ENCODE data around the gene MED12L.
A peak's percentile ranks its signal among the peaks of the same experiment; 100 is the strongest.

MED12L gene

DNA sequence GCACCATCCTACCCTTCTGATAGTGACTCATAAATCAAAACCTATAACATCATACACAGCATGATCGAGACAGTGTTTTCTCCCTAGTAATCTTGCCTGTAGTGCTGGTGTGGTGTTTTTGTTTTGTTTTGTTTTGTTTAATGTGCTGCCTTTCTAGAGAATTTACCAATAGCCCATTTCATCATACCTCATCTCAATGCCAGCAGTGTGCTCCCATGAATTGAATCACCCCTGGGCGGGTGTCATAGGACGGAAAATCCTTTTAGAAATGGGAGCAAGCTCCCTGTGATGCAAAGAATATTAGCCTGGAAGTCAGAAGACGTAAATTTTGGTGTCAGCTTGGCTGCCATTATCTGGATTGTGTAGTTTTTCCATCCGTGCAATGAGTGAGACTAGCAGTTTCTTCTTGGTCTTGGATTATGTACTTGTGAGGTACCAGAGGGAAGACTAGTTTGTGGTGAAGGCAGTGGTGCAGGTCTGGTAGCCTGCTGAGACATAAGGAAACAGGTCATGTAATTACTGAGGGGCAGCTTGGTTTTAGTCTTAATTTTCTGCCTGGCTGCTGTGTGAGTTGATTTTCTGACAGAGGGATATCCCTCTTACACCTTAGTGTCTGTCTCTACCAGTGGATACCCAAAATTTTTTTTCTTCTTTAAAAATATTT, 345.5 kb downstream of the MED12L start:
- no peak for DNase-seq

DNA sequence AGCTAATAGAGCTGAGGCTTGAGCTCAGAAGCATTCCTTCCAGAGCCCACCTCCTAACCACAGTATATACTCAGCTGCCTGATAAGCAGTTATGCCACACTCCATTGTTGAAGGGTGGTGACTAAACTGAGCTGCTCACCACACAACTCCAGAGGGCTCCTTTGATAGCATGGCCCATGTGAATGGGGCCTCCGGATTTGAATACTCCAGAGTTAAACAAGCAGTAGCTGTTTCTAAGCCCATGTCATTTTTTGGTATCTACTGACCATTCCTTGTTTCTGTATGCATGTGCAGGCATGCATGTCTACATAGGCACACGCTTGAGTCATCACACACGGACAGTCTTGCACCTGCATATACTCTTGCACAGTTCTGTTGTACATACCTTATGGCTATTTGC, 346.5 kb downstream of the MED12L start:
- DNase-seq, result peak in 1 of 2 donors; percentile 18

DNA sequence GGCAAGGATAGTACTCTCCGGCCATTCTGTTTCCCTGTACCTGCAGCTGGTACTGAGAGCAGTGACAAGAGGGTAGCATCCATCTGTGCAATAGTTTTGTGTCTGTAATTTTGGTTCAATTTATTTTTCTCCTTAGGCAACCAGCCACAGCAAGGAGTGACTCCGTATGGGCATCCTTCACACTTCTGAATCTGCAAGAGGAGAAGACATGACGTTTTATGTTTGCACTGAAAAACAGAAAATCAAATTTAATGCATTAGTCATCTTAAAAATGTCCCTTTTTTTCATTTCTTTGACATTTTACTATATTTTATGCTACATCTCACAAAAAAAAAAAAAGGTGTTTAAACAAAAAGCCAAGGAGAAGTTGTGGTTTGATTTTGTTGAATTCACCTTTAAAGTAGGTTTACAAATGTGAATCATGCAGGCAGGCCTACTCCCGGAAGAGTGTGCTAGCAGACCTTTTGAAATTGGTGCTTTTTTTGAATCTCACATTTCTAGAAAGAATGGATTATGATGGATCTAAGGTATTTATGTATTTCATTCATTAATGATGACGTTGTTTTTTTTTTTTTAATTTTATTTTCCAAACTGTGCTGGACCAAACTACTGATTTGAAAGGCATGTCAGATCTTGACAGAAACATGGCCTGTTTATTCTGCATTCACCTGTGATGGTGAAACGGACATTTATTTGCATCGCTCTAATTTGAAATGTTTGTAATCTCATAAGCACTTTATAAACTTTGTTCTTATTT, 347.3 kb downstream of the MED12L start:
- no peak for DNase-seq

DNA sequence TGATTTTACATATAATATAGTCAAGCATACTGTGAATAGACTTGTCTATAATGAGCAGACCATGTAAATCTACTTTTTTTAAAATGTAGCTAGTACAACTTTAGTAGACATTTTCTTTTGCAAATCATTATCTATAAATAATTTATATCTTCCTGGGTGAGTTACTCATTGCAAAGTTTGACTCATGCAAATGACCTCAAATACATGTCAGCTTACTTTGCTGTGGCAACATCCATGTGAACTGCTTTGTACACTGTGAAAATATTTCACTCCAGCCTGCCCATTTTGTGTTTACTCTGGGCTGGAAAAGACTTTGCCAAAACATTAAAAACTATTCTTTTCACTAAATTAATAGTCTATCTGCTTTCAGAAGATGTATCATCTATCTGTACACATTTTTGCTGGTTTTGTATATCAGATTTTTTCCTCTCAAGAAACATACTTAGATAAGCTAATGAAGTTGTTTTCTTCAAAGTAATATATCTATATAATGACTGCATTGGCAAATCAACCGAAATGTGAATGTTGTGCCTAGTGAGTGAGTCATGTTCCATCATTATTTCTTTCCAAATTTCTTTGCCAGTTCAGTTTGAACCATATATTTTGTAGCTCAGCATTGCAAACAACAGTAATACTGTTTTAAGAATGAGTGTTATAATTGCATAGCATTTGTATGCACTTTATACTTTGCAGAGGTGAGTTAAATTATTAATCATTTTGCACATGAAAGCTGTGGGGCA, 348.9 kb downstream of the MED12L start:
- peak in 1 of 2 donors; percentile 8 for DNase-seq

DNA sequence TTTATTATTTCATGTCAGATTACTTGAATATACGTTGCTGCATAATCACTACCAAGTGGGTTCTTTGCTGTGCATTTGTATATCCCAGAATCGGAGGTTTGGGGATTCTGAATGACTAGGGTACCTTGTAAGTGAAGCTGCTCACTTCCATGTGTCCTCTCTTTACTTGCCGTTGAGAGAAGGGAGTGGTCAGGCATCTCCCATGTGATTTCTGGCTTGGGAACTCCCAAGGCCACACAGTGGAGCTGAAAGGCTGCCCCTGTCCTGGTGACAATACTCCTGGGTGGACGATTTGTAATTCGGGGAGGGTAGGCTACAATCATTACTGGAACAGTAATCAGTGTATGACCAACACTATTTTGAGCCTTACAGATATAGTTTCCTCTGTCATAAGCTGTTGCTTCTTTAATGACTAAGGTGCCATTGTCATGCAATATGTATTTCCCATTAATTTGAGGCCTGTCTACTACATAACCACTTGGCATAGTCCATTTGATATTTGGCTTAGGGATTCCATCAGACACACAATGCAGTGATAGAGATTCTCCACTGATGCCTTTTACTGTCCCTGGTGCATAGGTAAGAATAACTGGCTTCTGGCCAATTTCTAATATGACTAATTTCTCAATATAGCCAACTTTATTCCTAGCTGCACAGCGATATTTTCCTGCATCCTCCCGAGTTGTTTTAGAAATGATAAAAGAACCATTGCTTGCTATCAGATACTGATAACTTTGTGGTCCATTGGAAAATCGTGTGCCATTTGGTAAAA, 351.4 kb downstream of the MED12L start:
- no peak for DNase-seq

DNA sequence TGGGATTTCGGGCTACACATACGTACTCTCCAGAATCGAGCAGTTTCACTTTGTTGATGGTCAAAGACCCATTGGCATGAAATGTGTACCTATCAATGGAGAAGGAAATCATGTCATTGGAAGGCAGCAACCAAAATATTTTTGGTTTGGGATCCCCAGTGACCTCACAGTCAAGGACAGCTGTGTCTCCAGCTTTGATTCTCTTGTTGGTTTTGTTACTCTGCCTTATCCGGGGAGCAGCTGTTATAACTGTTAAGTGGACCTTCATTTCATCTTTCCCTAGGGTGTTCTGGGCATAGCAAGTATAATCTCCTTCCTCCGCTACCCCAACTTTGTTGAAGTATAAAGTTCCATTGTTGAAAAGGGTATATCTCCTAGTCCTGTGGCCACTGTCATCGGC, 352.4 kb downstream of the MED12L start:
- no peak for DNase-seq

DNA sequence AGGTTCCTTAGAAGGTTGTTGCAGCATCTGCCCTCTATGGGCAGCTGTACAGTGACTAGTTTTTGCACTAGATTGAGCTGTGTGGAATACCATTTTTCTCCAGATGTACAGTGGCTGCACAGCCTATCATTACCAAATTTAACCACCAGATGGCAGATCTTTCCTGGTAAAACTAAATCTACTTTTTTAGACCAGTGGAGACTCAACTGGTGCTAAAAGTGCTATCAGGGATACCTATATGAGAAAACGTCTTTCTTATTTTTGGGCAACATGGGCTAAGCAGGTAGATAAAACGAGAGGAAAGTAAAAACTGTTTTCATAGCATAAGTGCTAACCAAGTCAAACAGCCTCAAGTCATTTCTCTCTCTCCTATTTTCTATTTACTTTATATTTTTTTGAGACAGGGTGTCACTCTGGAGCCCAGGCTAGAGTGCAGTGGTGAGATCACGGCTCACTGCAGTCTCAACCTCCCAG, 354.2 kb downstream of the MED12L start:
- DNase-seq, result peak; percentile 72 to 81

DNA sequence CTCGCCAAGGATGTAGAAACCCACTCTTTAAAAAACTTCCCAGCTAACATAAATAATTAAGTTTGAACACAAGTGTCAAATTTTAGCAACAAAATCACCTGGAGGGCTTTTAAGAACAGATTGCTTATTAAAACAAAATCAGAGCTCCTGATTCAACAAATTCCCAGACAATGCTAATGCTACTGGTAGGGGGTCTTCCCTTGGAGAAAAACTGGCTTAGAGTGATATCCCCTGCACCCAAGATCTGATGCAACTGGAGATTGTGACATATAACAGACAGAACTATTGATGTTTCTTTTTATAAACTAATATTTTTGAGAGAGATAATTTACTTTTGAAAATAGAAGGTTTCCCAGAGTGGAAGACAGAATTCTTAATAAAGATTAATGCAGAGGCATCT, 355.5 kb downstream of the MED12L start:
- no peak for DNase-seq

DNA sequence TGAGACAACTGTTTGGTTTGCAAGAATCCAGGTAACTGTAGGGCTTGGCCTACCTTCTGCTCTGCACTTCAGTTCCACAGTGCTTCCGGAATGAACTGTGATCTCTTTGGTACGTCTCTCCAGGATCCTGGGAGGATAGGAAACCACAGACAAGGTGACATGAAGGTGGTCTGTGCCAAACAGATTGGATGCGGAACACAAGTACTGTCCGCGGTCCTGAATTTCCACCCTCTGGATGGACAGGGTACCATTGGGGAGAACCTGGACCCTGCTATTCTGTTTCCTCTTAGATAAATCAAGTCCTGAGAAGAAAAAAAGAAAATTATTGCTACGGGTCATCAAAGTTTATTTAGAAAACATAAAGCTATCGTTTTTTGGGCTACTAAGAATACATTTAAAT, 358.1 kb downstream of the MED12L start:
- DNase-seq, result no peak

DNA sequence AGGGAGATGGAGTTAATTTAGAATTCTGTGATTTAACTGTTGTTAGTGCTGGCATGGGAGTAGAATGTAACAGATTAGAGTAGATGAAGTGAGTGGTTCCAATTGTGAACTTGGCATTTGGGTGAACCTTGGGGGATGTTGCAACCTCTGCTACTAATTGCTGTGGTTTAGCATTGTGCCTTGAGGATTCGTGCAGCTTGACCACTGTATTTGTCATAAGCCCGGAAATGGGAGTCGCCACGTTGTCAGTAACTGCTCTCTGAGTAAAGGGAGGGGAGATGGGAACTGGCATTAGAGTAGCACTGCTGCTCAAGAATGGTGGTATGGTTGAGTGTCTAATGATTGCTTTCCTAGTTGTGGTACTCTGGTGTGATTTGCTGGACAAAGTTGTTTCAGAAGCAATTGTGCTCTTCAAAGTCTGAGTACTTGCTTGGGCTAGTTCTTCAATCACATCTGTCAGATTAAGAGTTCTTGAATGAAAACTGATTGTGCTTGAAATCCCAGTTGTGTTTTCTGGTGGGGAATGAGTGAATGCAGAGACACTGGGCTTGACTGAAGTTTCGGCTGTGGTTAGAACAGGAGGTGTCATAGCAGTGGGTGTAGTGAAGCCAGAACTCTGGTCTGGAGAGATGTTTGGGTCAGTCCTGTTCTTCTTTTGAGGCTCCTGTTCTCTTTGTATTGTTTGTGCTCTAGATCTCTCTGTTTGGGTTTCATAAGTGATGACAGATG, 360.0 kb downstream of the MED12L start:
- peak; percentile 28 to 56 for DNase-seq

DNA sequence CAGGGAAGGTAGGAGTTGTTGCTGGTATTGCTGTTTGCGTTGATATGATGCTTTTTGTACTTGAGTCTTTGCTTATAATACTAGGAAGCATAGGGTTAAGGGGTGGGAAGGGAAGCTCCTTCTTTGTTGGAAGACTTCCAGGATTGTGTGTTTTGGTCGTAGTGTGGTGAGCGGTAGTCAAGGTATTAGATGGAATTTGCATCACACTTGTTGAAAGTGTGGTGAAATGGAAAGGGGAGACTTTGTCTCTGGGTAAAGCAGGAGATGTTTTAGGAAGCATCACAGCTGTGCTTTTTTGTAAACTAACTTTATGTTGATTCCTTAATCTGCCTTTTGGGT, 360.5 kb downstream of the MED12L start:
- no peak for DNase-seq

DNA sequence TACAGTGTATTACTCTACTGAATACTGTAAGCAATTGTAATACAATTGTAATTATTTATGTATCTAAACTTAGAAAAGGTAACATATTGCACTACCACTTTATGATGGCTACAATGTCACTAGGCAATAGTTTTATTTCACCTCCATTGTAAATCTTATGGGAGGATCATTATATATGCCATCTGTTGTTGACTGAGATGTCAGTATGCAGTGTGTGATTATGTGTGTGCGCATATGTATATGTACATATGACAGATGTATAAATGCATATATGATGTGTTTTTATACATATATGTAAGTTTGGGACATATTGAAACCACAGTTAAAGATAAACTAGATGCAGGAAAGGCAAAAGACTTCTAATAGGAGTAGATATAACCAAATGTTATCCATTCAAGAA, 366.9 kb downstream of the MED12L start:
- no peak for DNase-seq

DNA sequence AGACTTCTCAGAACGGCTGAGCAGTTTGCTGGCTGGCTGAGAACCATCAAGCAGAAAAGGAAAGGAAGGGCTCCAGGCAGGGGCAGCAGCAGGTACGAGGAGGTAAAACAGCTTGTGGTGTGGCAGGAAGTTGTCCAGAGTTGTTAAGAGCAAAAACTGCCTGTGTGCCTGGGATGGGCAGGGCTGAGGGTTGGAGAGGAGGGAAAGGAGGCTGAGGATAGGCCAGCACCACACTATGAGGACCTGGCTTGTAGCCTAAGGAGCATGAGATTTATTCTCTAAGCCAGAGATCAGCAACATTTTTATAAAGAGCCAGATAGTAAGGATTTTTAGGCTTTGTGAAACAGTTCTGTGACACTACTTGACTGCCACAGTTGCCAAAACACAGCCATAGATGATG, 367.4 kb downstream of the MED12L start:
- DNase-seq, result no peak

DNA sequence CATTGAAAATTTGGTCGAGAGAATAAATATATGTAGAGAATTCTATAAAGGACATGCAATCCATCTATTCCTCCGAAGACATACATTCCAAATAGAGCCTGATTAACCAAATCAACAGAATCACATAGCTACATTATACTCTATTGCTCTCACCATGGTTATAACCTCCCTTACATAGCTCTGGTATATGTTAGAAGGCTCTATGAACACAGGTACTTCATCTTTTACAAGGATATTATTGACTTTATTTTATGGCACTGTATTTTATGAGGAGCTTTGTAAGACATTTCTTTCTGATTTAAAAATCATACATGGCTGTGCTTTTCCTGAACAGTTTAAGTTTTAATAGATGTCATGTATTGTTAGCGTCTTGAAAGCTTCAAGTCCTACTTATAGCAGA, 370.6 kb downstream of the MED12L start:
- no peak for DNase-seq

DNA sequence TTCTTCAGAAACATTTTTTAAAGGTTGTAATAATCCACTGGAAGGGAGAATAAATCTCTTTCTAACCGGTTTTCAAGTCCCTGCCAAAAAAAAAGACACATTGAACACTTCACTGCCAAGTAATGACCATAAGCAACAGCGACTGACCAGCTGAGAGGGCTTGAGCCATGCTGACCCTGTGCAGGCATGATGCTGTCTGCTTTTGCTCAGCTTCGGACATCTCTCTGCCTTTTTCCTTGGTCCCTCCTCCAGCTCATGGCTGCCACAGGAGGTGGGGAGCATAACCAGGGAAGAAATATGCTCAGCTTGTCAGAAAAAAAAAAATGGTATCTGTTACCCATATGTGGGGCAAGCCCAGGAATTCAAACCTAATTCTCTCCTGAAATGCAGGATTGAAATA, 373.9 kb downstream of the MED12L start:
- no peak for DNase-seq

DNA sequence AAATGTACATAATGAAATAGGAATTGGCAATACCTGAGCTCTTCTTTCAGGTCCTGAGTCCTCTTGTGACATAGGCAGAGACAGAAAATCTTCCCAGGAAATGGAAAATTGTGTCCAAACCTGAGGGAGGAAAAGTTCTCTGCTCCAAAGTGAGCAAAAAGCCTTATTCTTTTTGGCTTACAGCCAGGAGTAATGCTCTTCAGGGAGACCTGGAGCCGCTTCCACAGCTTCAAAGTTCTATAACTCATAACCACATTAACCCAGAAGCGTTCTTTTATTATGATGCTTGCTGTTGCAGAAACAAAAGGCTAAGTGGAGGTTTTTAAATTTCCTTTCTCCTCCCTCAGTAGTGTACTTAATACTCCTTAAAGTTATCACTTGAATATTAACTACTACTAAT, 374.8 kb downstream of the MED12L start:
- no peak for DNase-seq

DNA sequence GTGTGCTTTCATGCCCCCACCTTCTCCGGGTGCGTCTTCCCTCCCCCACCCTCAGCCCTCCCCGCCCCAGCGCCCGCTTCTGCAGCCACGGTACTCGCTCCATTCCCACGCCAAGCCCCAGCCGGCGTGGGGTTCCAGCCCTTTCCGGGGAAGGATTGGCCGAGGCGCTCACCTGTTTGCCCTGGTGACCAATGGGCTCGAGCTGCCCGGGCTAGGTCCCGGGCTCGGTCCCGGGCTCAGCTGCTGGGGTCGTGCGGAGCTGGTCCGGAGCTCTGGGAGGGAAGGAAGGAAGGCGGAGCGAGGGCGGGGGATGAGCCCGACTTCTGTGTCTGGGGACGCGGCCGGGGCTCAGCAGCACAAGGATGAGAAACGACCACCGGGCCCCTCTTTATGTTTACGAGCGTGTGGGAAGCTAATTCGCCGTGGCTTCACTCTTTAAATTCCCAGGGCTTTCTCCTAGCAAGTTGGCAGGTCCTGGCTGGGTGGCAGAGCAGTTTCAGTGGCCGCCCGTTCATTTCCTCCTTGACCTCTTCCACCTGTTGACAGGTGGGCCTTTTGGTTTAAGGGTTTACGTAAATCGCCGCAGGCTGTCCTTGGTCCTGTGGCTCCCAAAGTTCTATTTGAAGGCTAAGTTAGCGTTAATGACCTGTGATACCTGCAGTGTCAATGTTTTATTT, 375.4 kb downstream of the MED12L start, which contains the start of gene IGSF10:
IGSF10 (minus strand) TSS at position 288 of the 677 bp plus-strand sequence. CDS start 2,352 bp downstream, outside the sequence.
- no peak for DNase-seq

DNA sequence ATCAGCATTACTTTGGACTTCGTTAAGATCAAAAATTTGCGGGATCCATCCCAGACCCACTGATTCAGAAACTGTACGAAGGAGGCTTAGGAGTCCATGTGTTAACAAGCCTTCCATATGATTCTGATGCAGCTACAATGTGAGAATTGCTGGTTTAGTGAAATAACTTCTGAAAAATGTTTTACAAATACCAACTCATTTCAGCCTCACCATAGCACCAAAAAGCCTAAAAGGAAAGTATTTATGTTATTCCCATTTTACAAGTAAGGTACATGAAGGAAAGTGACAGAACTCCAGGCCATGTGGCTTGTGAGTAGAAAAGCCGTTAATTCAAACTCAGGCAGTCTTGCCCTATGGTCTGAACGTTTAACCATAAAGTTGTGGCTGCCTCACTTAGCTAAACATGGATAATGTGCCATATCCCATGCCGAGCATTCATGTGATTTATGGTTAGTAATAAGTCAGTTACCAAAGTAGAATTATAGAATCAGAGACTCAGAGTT, 376.9 kb downstream of the MED12L start:
- no peak for DNase-seq

DNA sequence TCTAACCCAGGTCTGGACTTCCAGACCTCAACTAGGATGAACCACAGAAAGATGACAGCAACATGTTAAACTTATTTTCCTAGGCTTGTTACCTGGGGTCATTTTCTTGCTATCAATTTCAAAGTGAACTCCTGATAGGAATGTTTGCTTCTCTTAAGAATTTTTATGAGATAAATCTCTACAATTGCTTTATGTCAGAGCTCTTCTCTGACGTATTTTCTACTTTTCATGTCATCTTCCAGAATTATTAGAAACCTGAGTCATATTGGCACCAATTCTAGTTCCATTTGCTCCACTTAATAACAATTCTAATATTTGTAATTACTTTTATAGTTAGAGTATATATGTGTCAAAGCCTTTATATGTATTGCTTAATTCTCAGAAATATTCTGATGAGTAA, 377.5 kb downstream of the MED12L start:
- no peak for DNase-seq

DNA sequence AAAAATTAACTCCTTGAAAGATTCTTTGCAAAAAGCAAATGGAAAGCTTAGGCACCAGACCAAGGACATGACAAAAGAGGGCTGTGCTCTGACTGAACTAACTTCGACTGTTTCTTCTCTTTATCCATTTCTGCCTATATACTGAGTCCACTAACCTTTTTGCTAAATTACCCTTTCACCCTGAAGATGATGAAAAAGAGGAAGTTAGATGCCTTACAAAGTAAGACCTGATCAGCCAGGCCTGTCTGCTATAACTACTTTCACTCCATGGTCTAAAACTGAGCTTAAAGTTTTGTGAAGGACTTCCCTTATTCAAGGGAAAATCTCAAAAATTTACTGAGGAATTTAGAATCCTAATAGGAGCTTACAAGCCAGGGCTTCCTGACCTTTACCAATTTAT, 381.6 kb downstream of the MED12L start:
- DNase-seq, result peak in 1 of 2 donors; percentile 17

DNA sequence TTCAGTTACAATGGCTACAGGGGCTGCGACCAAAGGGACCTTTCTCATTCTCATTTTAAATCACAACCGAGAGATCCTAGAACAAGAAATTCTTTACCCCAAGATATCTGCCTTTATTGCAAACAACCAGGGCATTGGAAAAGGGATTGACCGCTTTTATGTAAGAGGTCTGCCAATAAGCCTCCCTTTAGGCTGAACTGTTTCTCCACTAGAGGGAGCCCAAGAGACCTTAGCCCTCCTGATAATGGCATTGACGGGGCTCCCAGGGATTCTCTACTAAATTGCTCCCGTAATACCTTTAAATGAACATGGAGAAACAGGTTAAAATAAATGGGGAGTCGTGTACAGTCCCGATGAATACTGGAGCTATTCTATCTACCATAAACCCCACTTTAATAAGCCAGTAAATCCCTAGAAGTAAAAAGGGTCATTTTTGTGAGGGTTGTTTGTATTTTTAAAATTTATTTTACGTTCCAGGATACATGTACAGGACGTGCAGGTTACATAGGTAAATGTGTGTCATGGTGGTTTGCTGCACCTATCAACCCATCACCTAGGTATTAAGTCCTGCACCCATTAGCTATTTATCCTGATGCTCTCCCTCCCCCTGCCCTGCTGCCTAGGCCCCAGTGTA, 382.9 kb downstream of the MED12L start:
- peak; percentile 66 to 69 for DNase-seq

All from inflammatory macrophage (primary cell).